Left ventricle myocardium inferior (tissue), 1 donor: Measurements from ENCODE around the gene CDK16. TPM values are rescaled to one million over a fixed set of nuclear protein-coding genes. Genes with fewer than 3 reads are reported as not detected.

Source experiments
- DNase-seq: peaks from one replicate; pipeline ENCODE4 v3.0.0-alpha.2; 2020
- H3K27ac ChIP-seq: fragments of 200-600 bp; replicated peaks from 2 replicates; pipeline ENCODE4 v1.8.0; 2021
- H3K27me3 ChIP-seq: fragments of 200-600 bp; 2 replicates; pipeline ENCODE4 v1.8.0; 2021; ENCODE audit warnings: low read depth
- H3K36me3 ChIP-seq: fragments of 200-600 bp; 2 replicates; pipeline ENCODE4 v1.8.0; 2021
- H3K4me1 ChIP-seq: fragments of 200-600 bp; 2 replicates; pipeline ENCODE4 v1.8.0; 2021
- H3K4me3 ChIP-seq: fragments of 200-600 bp; 2 replicates; pipeline ENCODE4 v1.8.0; 2021; ENCODE audit warnings: mild to moderate bottlenecking, moderate library complexity
- H3K9me3 ChIP-seq: fragments of 200-600 bp; replicated peaks from 2 replicates; pipeline ENCODE4 v1.8.0; 2021
- CTCF ChIP-seq: fragments of 200-600 bp; IDR thresholded peaks from 2 replicates; pipeline ENCODE4 v1.8.0; 2021; ENCODE audit warnings: antibody characterized with exemption, mild to moderate bottlenecking, borderline replicate concordance
- intact Hi-C: fragments of 100-400 bp; cut with micrococcal nuclease; formaldehyde crosslinking; loops from one replicate; pipeline ENCODE4 v1.11.0; 2022
- total RNA-seq: library from RNA; stranded (reverse); fragmentation: NEBNext Ultra II Directional; extraction: Animal tissue kit (Norgen Biotek cat#: 25700); gene quantifications from one replicate; pipeline ENCODE4 v1.2.1, GENCODE V29; 2021
- donor health status: DM: no; HTN: yes; CAD: no; lungs with severe emphysema.

The CDK16 gene
- total RNA-seq, 1 donor from 2014 or later: 120 TPM

- Histone ChIP-seq H3K27me3 (no peaks in the 10 kb centered on the region), H3K36me3 (peaks cover 46% of the 10 kb centered on the region), H3K4me1 (no peaks in the 10 kb centered on the region), H3K4me3 (no peak overlapping the region), H3K27ac (no peak overlapping the region), H3K9me3 (no peaks in the 10 kb centered on the region)
- no peak for TF ChIP-seq CTCF
- no peak for DNase-seq
- intact Hi-C loops: no loop called here
Observed at GRCh38 chrX:47180346-47180745, 38.1 kb upstream of the CDK16 start.

- no peak for DNase-seq
- H3K36me3 ChIP-seq: peaks cover 56% of the 10 kb centered on the region
- intact Hi-C loops: no loop called here
- no peaks in the 10 kb centered on the region for H3K9me3 ChIP-seq
- TF ChIP-seq CTCF: no peak
- H3K27me3 ChIP-seq: no peaks in the 10 kb centered on the region
- H3K4me3 ChIP-seq: no peak overlapping the region
- no peaks in the 10 kb centered on the region for H3K4me1 ChIP-seq
- no peak overlapping the region for H3K27ac ChIP-seq
Observed at GRCh38 chrX:47181301-47181700, 37.2 kb upstream of the CDK16 start.

- no peaks in the 10 kb centered on the region for H3K27me3 ChIP-seq
- no peaks in the 10 kb centered on the region for H3K4me1 ChIP-seq
- peaks cover 51% of the 10 kb centered on the region for H3K36me3 ChIP-seq
- H3K4me3 ChIP-seq: no peak overlapping the region
- intact Hi-C loops: no loop called here
- H3K27ac ChIP-seq: no peak overlapping the region
- H3K9me3 ChIP-seq: no peaks in the 10 kb centered on the region
- DNase-seq: no peak
- no peak for TF ChIP-seq CTCF
Observed at GRCh38 chrX:47182106-47182700, 36.3 kb upstream of the CDK16 start.

GRCh38 chrX:47184486-47184885 lies 34.0 kb upstream of the CDK16 start:
- intact Hi-C loops: no loop called here
- H3K4me3 ChIP-seq: no peak overlapping the region
- DNase-seq: no peak
- H3K27me3 ChIP-seq: no peaks in the 10 kb centered on the region
- TF ChIP-seq CTCF: no peak
- H3K27ac ChIP-seq: no peak overlapping the region
- H3K36me3 ChIP-seq: peaks cover 40% of the 10 kb centered on the region
- H3K9me3 ChIP-seq: no peaks in the 10 kb centered on the region
- H3K4me1 ChIP-seq: no peaks in the 10 kb centered on the region

- no peak overlapping the region for H3K4me3 ChIP-seq
- no peaks in the 10 kb centered on the region for H3K27me3 ChIP-seq
- peaks cover 40% of the 10 kb centered on the region for H3K36me3 ChIP-seq
- no peak for TF ChIP-seq CTCF
- no peak overlapping the region for H3K27ac ChIP-seq
- H3K9me3 ChIP-seq: no peaks in the 10 kb centered on the region
- no peaks in the 10 kb centered on the region for H3K4me1 ChIP-seq
- intact Hi-C loops: no loop called here
- no peak for DNase-seq
Observed at GRCh38 chrX:47185241-47185640, 33.2 kb upstream of the CDK16 start.
